AG20443 (cell line): ENCODE measurements around the gene ISLR.
A peak's percentile ranks its signal among the peaks of the same experiment; 100 is the strongest.

Source experiments
- DNase-seq: peaks from one replicate; pipeline ENCODE4 v3.0.0; 2012; ENCODE audit warnings: low spot score, mixed read lengths

Gene ISLR, protein sequence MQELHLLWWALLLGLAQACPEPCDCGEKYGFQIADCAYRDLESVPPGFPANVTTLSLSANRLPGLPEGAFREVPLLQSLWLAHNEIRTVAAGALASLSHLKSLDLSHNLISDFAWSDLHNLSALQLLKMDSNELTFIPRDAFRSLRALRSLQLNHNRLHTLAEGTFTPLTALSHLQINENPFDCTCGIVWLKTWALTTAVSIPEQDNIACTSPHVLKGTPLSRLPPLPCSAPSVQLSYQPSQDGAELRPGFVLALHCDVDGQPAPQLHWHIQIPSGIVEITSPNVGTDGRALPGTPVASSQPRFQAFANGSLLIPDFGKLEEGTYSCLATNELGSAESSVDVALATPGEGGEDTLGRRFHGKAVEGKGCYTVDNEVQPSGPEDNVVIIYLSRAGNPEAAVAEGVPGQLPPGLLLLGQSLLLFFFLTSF

DNA sequence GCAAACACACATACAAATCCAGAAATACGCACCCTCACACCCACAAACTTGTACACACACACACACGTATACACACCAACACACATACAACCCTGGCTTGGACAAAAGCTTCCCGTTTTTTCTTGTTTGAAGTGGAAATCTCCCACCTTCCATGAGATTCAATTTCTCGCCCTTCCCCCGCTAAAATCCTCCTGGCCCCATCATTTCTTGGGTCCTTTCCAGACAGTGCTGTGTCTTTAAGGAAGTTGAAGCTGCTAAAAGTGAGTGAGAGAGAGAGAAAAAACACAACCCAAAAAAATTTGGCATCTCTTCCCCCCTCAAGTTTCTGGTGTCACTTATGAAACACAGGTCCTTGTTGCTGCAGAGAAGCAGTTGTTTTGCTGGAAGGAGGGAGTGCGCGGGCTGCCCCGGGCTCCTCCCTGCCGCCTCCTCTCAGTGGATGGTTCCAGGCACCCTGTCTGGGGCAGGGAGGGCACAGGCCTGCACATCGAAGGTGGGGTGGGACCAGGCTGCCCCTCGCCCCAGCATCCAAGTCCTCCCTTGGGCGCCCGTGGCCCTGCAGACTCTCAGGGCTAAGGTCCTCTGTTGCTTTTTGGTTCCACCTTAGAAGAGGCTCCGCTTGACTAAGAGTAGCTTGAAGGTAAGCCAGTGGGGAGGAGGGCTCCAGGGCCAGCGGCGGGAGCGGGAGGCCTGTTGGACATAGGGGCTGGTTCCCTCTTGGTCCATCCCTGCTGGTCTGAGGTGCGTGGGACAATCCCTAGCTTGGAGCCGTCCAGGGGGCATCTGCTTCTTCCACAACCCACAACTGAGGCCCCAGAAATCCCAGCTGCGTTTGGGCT lies at the start of gene ISLR:
ISLR (plus strand) TSS at position 331 of the 839 bp plus-strand sequence. CDS start 1,149 bp downstream, outside the sequence.
- peak; percentile 81 for DNase-seq

DNA sequence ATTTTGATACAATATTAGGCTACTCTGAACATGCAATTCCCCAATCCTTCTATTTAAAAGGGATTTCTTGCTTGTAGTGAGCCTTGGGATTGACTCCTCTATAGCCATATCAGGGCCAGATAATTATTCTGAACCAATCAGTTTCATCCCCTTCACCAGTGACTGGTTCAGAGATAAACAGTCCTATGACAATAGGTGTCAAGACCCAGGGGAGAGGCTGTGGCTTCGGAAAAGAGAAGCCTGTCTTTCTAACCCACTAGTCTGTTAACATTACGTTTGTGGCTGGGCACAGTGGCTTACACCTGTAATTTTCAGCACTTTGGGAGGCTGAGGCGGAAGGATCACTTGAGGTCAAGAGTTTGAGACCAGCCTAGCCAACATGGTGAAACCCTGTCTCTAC lies 49.3 kb upstream of the ISLR start:
- no peak for DNase-seq

DNA sequence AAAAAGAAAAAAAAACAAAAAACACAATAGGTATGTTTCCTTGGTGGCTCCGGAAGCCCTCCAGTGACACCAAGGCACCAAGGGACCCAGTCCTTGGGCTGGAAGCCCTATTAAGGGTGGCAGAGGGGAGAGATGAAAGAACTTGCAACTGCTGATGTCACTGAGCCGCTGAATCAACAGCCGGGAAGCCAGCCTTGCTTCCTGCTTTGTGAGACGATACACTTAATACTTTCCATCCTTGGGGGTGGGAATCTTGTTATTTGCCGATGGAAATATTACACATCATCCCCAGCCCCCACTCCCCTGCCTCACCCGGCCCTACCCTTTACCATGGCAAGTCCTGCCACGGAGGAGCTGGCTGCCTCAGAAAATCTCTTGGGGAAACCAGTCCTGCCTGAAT lies 48.8 kb upstream of the ISLR start:
- DNase-seq, result peak; percentile 20

DNA sequence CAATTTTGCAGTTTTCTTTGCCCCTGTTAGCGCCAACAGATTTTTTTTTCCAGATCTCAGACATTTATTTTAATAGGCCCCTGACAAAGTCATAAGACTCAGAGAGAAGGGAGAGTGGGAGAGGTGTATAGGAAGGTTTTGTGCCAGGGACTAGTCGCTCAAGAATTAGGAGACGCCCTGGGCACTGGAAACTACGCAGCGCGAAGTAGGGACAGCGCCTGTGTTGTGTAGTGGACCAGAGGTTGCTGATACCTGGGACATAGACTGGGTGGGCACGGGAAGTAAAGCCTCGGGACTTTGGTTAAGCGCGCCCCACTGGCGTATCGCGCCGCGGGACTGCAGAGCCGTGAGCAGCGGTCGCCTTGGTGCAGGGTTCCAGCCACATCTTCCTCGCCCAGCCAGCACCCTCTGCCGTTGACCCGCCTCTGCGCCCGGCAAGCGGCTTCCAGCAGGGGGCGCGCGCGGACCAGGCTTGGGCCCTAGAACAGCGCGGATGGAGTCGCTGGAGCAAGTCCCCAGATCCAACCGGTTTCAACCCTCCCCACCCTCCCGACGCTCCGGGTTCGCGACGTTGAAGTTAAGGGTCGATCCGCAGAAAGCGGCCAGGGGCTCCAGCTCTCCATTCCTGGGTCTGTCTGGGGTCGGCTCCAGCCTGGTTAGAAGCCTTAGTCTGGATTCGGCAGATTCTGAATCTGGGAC lies 46.1 kb upstream of the ISLR start:
- DNase-seq, result peak; percentile 93

DNA sequence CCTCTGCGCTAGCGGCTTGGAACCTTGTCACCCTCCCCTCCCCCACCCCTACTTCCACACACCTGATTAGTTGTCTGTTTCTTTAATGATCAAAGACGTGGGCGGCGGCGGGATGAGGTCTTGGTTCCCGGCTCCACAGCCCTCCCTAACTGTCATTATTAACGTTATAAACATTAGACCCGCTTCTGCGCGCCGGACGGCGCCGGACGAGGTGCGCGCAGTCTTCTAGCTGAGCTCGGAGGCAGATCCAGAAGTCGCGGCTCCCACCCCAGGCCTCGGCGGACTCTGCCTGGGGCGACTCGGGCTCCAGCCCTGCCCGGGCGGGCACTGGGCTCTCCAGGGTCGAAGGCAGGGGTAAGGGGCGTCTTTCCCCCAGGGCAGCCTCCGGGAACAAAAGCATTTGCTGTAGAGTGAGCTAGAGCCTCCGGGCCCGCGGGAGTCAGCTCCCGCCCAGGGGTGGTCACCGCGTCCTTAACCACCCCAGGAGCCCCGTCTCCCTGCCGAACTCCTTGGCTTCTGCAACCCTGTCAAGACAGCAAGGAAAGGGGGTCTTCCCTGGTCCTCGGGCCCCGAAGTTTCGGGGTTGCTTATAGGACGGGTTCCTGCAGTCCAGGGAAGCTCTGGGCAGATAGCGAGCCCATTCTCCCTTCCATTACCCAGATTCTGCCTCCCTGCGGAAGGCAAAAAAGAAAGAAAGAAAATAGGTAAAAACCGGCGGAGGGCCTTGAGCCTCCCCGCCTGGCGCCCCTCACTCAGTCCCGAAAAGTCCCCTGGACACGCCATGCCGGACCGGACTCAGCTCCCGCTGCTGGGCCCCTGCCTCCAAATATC lies 45.3 kb upstream of the ISLR start:
- DNase-seq, result peak; percentile 48

DNA sequence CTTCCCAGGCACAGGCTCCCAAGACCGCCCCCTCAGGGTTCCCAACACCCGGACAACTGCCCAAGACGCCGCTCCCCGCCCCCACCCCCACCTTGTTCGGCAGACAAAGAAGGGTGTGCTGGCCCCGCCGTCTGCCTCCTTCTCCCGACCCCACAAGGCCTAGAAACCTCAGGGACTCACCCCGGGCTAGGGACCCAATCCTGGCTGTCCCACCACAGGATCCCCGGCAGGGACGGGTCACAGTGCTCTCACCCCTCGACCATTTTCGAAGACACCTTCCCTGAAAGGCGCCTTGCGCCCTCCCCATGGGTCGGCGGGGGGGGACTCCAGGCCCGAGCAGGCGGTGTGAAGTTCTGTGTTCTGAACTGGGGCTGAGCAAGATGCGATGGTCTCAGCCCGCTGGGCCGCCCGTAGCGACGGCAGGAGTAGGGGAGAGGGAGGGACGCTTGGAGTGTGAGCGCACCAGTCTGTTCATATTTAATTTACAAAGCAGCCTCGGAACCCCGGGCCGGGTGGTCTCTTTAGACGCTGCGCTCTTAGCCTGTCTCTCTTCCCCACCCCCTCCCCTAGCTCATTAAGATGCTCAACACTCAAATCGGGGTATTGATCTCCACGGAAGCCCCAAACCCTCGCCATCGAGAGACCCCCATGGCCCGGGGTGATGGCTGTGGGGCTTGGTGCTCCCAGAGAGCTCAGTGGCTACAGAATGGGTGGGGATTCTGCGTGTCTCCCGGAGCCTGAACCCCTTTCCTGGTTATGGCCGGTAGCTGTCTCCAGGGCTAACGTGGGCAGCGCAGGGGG lies 44.5 kb upstream of the ISLR start:
- DNase-seq, result peak; percentile 8

DNA sequence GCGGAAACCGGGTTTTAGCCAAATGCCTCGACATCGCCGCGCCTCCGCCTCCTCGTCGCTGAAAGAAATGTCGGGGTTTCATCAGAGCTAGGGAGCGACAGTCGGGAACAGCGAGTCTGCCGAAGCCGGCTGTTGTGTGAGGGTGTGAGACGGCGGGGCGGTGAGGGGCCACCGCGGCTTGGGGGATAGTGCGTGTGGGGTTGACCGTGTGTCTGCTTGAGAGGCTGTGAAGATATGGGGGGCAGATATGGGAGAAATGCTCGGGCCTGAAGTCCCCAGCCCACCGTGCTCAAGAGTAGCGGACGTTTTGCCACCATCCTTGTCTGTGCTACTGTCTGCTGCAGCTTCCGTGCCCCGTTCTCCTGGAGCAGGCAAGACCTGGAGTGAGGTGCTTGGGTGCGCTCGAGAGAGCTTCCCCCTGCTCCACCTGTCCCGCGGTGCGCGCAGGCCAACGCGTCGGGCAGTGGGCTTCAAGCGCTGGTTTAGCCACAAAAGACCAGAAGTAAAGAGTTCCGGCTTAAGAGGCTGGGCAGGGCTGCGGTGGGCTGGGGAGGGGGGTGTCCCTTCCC lies 43.8 kb upstream of the ISLR start:
- DNase-seq, result peak; percentile 13

DNA sequence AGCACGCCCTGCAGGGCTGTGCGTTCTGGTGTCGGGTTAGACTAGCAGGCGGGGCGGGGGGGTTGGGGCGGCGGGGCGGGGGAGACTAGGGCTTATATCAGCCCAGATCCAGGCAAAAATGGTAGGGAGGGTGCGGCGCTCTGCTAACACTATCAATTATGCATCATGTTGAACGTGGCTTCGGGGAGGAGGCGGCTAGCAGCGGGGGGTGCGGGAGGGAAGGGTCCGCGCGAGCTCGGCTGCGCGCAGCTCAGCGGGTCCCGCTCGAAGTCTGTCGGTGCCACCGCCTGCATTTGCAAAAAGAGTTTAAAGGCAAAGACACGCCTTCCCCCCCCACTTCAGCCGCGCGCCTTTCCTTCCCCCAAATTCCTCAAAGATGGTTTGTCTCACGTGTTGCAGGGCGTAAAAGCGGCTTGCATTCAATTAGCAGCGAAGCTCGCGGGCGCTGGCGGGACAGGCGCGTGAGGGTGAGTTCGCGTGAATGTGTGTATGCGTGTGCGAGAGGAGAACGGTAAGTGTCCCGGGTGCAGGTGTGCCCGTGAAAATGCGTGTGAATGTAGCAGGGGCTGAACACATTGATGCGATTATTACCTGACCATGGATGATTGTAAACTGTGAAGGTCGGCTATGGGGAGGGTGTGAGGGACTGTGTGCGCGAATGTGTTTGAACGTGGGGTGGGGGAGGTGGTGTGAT lies 43.2 kb upstream of the ISLR start, which contains the start of gene ISLR2:
ISLR2 (plus strand) TSS at position 432 of the 694 bp plus-strand sequence. CDS start 2,169 bp downstream, outside the sequence.
- DNase-seq, result peak; percentile 26

DNA sequence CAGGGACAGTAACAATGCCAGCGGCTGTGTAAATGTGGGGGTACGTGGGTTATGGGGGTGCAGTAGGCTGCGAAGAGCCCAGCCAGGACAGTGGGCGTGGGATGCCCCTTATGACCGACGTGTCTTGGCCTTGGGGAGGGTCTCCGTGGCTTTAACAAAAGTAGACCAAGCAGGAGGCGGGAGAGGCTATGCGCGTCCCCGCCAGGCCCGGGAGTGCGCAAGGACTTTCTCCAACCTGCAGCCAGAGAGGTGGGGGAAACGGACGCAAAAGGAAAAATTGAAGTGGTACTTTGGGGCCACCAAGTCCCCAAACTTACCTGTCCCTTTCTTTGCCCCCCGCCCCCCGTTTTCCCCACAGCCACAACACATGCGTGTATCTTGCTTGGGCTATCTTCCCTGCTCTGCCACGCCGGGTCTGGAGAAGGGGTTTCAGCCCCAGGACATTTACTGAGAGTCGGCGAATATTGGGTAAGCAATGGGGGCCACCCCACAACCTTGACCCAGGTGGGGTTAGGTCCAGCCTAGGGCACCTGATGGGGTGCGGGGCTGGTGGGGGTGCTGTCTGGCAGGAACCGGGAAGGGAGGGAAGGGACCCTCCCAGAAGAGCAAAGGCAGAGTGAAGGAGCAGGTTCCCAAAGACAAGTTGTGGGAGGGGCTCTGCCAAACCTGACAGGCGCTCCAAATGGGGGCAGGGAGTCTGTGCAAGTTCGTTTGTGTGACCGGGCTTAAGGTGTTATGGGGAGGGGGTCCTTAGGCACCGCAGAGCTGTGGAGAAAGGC lies 42.5 kb upstream of the ISLR start:
- DNase-seq, result no peak

DNA sequence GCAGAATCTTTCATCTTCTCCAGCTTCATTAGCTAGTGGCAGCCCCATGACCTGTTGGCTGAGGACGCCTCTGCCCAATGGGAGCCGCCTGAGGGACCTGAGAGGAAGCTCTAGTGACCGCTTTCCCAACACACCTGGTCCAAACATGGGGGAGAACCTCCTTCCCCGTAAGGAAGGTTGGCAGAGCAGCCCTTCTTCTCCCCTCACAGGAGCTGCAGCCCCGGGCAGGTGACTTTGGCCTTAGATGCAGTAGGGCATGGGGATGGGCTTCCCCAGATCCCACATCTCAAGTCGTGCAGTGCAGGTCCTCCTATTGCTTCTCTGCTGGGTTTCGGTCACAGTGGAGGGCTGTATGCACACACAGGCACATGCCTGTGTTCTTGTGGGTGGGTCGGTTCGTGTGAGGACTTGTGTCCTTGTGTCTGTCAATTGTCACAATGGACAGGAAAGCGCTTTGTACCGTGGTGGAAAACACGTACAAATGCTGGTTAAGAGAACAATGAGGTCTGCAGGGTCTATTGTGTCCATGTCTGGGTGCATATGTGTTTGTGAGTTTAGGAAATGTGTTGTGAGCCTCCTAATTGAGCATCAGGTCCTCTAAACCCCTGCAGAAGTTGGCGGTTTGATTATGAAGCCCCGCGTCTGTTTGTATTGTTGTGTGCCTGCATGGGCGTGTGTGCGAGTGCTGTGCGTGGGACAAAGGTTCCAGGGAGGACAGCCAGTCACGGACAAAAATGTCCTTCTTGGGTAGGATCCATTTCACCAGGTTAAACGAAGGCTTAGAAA lies 41.7 kb upstream of the ISLR start:
- DNase-seq, result no peak

DNA sequence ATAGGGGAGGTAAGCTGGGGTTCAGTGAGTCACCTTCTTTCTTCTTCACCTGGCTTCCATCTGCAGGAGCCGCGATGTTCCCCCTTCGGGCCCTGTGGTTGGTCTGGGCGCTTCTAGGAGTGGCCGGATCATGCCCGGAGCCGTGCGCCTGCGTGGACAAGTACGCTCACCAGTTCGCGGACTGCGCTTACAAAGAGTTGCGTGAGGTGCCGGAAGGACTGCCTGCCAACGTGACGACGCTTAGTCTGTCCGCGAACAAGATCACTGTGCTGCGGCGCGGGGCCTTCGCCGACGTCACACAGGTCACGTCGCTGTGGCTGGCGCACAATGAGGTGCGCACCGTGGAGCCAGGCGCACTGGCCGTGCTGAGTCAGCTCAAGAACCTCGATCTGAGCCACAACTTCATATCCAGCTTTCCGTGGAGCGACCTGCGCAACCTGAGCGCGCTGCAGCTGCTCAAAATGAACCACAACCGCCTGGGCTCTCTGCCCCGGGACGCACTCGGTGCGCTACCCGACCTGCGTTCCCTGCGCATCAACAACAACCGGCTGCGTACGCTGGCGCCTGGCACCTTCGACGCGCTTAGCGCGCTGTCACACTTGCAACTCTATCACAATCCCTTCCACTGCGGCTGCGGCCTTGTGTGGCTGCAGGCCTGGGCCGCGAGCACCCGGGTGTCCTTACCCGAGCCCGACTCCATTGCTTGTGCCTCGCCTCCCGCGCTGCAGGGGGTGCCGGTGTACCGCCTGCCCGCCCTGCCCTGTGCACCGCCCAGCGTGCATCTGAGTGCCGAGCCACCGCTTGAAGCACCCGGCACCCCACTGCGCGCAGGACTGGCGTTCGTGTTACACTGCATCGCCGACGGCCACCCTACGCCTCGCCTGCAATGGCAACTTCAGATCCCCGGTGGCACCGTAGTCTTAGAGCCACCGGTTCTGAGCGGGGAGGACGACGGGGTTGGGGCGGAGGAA lies 40.5 kb upstream of the ISLR start:
- DNase-seq, result no peak

DNA sequence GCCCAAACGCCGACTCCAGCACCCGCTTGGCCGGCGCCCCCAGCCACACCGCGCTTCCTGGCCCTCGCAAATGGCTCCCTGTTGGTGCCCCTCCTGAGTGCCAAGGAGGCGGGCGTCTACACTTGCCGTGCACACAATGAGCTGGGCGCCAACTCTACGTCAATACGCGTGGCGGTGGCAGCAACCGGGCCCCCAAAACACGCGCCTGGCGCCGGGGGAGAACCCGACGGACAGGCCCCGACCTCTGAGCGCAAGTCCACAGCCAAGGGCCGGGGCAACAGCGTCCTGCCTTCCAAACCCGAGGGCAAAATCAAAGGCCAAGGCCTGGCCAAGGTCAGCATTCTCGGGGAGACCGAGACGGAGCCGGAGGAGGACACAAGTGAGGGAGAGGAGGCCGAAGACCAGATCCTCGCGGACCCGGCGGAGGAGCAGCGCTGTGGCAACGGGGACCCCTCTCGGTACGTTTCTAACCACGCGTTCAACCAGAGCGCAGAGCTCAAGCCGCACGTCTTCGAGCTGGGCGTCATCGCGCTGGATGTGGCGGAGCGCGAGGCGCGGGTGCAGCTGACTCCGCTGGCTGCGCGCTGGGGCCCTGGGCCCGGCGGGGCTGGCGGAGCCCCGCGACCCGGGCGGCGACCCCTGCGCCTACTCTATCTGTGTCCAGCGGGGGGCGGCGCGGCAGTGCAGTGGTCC lies 39.7 kb upstream of the ISLR start:
- no peak for DNase-seq

DNA sequence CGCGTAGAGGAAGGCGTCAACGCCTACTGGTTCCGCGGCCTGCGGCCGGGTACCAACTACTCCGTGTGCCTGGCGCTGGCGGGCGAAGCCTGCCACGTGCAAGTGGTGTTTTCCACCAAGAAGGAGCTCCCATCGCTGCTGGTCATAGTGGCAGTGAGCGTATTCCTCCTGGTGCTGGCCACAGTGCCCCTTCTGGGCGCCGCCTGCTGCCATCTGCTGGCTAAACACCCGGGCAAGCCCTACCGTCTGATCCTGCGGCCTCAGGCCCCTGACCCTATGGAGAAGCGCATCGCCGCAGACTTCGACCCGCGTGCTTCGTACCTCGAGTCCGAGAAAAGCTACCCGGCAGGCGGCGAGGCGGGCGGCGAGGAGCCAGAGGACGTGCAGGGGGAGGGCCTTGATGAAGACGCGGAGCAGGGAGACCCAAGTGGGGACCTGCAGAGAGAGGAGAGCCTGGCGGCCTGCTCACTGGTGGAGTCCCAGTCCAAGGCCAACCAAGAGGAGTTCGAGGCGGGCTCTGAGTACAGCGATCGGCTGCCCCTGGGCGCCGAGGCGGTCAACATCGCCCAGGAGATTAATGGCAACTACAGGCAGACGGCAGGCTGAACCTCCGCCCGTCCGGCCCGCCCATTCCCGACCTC lies 39.0 kb upstream of the ISLR start:
- peak; percentile 71 for DNase-seq

DNA sequence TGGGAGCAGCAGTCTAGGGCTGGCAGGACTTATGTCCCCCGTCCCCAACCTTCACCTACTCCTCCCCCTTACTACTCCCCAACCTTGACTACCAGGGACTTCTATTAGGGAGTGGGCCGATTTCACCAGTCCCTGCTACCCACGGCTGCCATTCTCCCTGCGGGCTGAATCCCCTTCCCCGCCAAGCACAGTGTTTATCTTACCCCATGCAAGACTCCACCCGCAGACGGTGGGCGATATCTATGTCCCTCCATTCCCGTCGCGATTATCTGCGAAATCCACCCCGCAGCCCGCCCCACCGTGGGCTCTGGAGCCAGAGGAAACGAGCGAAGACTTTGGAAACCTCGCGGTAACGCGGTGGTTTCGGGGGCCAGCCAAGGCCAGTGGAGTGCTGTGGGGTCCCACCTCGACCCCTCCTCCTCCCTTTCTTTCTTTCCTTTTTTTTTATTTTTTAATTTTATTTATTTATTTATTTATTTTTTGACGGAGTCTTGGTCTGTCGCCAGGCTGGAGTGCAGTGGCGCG lies 38.4 kb upstream of the ISLR start:
- DNase-seq, result no peak

DNA sequence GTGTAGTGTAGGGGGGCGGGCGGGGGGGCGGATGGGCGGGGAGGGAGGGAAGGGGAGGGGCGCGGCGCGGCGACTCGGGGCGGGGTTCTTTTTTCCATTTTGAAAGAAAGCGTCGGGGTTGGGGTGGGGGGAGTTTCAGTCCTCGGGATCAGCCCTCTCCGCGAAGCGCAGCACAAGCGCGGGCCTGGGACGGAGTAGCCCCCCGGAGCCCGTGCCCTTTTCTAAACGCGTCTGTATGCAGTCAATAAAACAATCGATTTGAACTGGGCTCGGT lies 37.0 kb upstream of the ISLR start:
- DNase-seq, result no peak
